GM12865 (cell line): ENCODE data around the gene TOR4A.

Source experiments
- DNase-seq: peaks from one replicate; pipeline ENCODE4 v3.0.0; 2010; ENCODE audit warnings: low read depth
- H3K4me3 ChIP-seq: 2 replicates; pipeline ENCODE4 v1.5.1; 2011; ENCODE audit warnings: mild to moderate bottlenecking, low read depth, low read length, control low read depth
- CTCF ChIP-seq: IDR thresholded peaks from 2 replicates; pipeline ENCODE4 v1.5.1; 2011; ENCODE audit warnings: low read length, control low read depth, low read depth, inconsistent platforms; ENCODE audit not compliant: insufficient read depth; ENCODE audit errors: missing control alignments

TOR4A gene

GRCh38 chr9:137276473-137277328, 825 bp upstream of the TOR4A start:
- peak; percentile 41 for DNase-seq
- peak overlapping the region; percentile 68 for H3K4me3 ChIP-seq
- TF ChIP-seq CTCF: no peak

- peak overlapping the region; percentile 68 for H3K4me3 ChIP-seq
- TF ChIP-seq CTCF: no peak
Observed at GRCh38 chr9:137278061-137278701, 655 bp downstream of the TOR4A start.

GRCh38 chr9:137278721-137279711, 1.5 kb downstream of the TOR4A start:
- H3K4me3 ChIP-seq: peak overlapping the region; percentile 68; the same call in 1 of the 2 replicates
- DNase-seq: no peak
- TF ChIP-seq CTCF: no peak

More at GRCh38 chr9:137278061-137278701, 655 bp downstream of the TOR4A start:
- DNase-seq: peak; percentile 47

GRCh38 chr9:137279741-137280473, 2.4 kb downstream of the TOR4A start:
- DNase-seq: no peak
- no peak for TF ChIP-seq CTCF
- H3K4me3 ChIP-seq: no peak overlapping the region

DNA sequence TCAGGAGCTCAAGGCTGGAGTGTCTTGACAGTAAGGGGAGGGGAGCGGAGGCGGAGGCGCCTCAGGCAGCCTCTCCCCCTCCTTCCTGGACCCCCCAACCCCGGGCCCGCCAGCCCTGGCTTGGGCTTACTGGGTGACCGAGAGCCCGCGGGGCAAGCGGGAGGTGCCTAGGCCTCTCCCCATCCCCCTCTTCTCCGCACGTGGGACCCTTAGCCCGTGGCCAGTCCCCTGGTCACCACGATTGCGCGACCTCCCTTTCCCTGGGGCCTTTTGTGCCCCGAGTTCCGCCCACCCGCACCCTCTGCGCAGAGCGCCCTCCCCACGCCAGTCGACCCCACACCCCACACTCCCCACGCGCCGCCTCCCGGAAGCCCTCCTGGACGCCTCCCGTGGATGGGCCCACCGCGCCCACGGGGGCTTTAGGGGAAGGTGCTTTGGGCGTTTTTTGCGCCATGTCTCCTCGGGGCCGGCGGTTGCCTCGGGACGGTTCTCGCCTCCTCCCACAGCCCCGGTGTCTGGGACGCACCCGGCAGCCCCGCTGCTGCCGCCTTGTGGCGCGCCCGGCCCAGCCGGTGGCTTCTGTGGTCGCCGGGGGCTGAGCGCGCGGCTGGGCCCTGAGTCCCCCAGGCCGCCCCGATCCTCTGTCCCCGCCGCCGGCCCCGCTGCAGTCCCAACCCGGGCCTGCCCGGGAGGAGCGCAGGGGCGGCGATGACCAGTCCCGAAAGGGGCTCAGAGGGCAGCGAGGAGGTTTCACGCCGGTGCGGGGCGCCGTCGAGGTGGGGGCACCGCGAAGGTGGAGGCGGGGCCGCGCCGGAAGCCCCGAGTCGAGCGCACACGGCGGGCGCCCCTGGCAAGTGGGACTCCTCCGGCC, 3.2 kb downstream of the TOR4A start:
- TF ChIP-seq CTCF: peak; percentile 42
- H3K4me3 ChIP-seq: no peak overlapping the region
- peak; percentile 43 for DNase-seq
